Hepatocyte (in vitro differentiated cells): ENCODE results near the gene CD86. TPM values are rescaled to one million over a fixed set of nuclear protein-coding genes. Genes with fewer than 3 reads are reported as not detected.
"Not testable (repeated sequence)": the region's sequence is repeated elsewhere in the genome, so short reads cannot be mapped to it uniquely, and the experiment has no call there.

ENCODE experiments used
- DNase-seq: peaks from one replicate; pipeline ENCODE4 v3.0.0-alpha.2; 2016; ENCODE audit warnings: low spot score
- H2AFZ ChIP-seq: fragments of 200-600 bp; sonication (generic); 2 replicates; pipeline ENCODE4 v1.6.0; 2016; ENCODE audit warnings: antibody characterized with exemption, mild to moderate bottlenecking
- H3K27ac ChIP-seq: fragments of 200-600 bp; sonication (generic); 2 replicates; pipeline ENCODE4 v1.5.1; 2016; ENCODE audit warnings: mild to moderate bottlenecking
- H3K27me3 ChIP-seq: fragments of 200-600 bp; sonication (generic); 2 replicates; pipeline ENCODE4 v1.6.1; 2016
- H3K36me3 ChIP-seq: fragments of 200-600 bp; sonication (generic); replicated peaks from 2 replicates; pipeline ENCODE4 v1.5.1; 2016; ENCODE audit warnings: low read depth; ENCODE audit not compliant: insufficient read depth
- H3K4me1 ChIP-seq: fragments of 200-600 bp; sonication (generic); 2 replicates; pipeline ENCODE4 v1.5.1; 2016; ENCODE audit warnings: mild to moderate bottlenecking, moderate library complexity; ENCODE audit not compliant: insufficient read depth
- H3K4me2 ChIP-seq: fragments of 200-600 bp; sonication (generic); 2 replicates; pipeline ENCODE4 v1.6.0; 2016
- H3K4me3 ChIP-seq: fragments of 200-600 bp; sonication (generic); 2 replicates; pipeline ENCODE4 v1.5.1; 2016; ENCODE audit warnings: mild to moderate bottlenecking
- H3K79me2 ChIP-seq: fragments of 200-600 bp; sonication (generic); 2 replicates; pipeline ENCODE4 v1.6.0; 2017; ENCODE audit warnings: mild to moderate bottlenecking
- H3K9me2 ChIP-seq: fragments of 200-600 bp; sonication (generic); replicated peaks from 2 replicates; pipeline ENCODE4 v1.6.0; 2017; ENCODE audit warnings: mild to moderate bottlenecking; ENCODE audit not compliant: insufficient read depth
- H3K9me3 ChIP-seq: fragments of 200-600 bp; sonication (generic); 2 replicates; pipeline ENCODE4 v1.5.1; 2016; ENCODE audit warnings: low read depth, mild to moderate bottlenecking
- H4K20me1 ChIP-seq: fragments of 200-600 bp; sonication (generic); 2 replicates; pipeline ENCODE4 v1.6.0; 2016; ENCODE audit warnings: mild to moderate bottlenecking; ENCODE audit not compliant: insufficient read depth, poor library complexity, severe bottlenecking
- EZH2 ChIP-seq: fragments of 200-600 bp; sonication (generic); IDR thresholded peaks from 2 replicates; pipeline ENCODE4 v1.6.1; 2016; ENCODE audit warnings: antibody characterized with exemption, mild to moderate bottlenecking, borderline replicate concordance
- EZH2phosphoT487 ChIP-seq: fragments of 200-600 bp; sonication (generic); IDR thresholded peaks from one replicate; pipeline ENCODE4 v1.6.1; 2018; ENCODE audit warnings: antibody characterized with exemption, mild to moderate bottlenecking, low read depth, moderate library complexity; ENCODE audit not compliant: unreplicated experiment, severe bottlenecking
- WGBS: methylation state at CpG from one replicate; pipeline ENCODE4 v1.1.6; 2016; ENCODE audit warnings: low lambda C conversion rate; ENCODE audit errors: missing lambda C conversion rate; 5-methylcytosine and 5-hydroxymethylcytosine counted together
- polyA plus RNA-seq: library from polyadenylated mRNA; unstranded; fragments of >200 nt; fragmentation: Nextera tagmentation; extraction: Ambion mirVana; gene quantifications from 2 replicates; pipeline ENCODE4 v1.2.1, GENCODE V29; 2016
- total RNA-seq: library from RNA; depleted of rRNA; stranded (reverse); fragments of >200 nt; gene quantifications from 2 replicates; pipeline ENCODE4 v1.2.3, GENCODE V29; 2014
- TF ChIP-seq, protein P1 (sequence below): fragments of 200-600 bp; sonication (generic); IDR thresholded peaks from 2 replicates; pipeline ENCODE4 v1.5.1; 2016; ENCODE audit warnings: antibody characterized with exemption, mild to moderate bottlenecking; ENCODE audit not compliant: poor library complexity

The CD86 gene
- total and polyA plus RNA-seq, 2 experiments from 2014 or later, result 0.13 TPM; not detected in 1

DNA sequence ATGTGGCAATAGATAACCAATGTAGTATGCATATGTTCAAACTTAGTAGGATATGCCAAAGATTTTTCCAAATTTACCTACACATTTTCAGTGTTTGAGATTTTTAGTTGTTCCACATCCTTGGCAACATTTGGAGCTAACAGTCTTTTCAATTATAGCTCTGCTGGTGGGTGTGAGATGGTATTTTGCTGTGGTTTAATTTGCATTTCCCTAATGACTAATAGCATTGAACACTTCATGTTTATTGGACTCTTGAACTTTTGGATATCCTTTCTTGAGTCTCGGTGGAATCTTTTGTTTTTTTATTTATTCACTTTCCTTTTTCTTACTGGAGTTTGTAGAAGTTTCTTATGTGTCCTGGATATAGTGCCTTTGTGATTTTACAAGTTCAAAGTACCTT is 22.1 kb upstream of the CD86 start:
- no peaks in the 10 kb centered on the region for H3K79me2 ChIP-seq

DNA sequence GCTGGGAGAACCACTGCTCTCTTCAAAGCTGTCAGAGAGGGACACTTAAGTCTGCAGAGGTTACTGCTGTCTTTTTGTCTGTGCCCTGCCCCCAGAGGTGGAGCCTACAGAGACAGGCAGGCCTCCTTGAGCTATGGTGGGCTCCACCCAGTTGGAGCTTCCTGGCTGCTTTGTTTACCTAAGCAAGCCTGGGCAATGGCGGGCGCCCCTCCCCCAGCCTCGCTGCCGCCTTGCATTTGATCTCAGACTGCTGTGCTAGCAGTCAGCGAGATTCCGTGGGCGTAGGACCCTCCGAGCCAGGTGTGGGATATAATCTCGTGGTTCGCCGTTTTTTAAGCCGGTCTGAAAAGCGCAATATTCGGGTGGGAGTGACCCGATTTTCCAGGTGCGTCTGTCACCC is 7.9 kb upstream of the CD86 start:
- H3K4me3 ChIP-seq, H3K36me3 ChIP-seq, DNase-seq, H3K79me2 ChIP-seq, H3K9me2 ChIP-seq, H3K27me3 ChIP-seq, H3K27ac ChIP-seq, H2AFZ ChIP-seq, H3K4me2 ChIP-seq, H3K9me3 ChIP-seq, H4K20me1 ChIP-seq, H3K4me1 ChIP-seq: not testable (repeated sequence)
- 93% methylated on average over 12 of the region's 16 CpGs for WGBS

More for the DNA sequence above, 22.1 kb upstream of the CD86 start:
- DNase-seq, result no peak
- Histone ChIP-seq H2AFZ (no peak overlapping the region), H4K20me1 (no peaks in the 10 kb centered on the region), H3K9me3 (no peaks in the 10 kb centered on the region), H3K4me1 (no peaks in the 10 kb centered on the region), H3K36me3 (no peaks in the 10 kb centered on the region), H3K27me3 (no peaks in the 10 kb centered on the region), H3K4me3 (no peak overlapping the region), H3K27ac (no peak overlapping the region), H3K4me2 (no peak overlapping the region), H3K9me2 (no peaks in the 10 kb centered on the region)
- WGBS, result 80% methylated on average over 1 of the region's 1 CpG
- TF ChIP-seq EZH2phosphoT487 (no peak), EZH2 (no peak)
- TF ChIP-seq, protein P1, sequence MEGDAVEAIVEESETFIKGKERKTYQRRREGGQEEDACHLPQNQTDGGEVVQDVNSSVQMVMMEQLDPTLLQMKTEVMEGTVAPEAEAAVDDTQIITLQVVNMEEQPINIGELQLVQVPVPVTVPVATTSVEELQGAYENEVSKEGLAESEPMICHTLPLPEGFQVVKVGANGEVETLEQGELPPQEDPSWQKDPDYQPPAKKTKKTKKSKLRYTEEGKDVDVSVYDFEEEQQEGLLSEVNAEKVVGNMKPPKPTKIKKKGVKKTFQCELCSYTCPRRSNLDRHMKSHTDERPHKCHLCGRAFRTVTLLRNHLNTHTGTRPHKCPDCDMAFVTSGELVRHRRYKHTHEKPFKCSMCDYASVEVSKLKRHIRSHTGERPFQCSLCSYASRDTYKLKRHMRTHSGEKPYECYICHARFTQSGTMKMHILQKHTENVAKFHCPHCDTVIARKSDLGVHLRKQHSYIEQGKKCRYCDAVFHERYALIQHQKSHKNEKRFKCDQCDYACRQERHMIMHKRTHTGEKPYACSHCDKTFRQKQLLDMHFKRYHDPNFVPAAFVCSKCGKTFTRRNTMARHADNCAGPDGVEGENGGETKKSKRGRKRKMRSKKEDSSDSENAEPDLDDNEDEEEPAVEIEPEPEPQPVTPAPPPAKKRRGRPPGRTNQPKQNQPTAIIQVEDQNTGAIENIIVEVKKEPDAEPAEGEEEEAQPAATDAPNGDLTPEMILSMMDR, result no peak

DNA sequence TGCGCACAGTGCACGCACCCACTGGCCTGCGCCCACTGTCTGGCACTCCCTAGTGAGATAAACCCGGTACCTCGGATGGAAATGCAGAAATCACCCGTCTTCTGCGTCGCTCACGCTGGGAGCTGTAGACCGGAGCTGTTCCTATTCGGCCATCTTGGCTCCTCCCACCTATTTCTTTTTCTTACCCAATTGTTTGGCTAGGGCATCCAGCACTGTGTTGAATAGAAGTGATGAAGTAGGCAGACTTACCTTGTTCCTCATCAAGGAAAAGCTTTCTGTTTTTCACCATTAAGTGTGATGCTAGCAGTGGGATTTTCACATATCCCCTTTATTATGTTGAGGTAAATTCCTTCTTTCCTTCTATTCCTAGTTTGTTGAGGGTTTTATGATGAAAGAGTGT is 7.4 kb upstream of the CD86 start:
- H3K4me3 ChIP-seq, DNase-seq, H3K27me3 ChIP-seq, H3K9me3 ChIP-seq, H3K4me1 ChIP-seq, H3K27ac ChIP-seq, H3K79me2 ChIP-seq, H3K9me2 ChIP-seq, H2AFZ ChIP-seq, H4K20me1 ChIP-seq, H3K4me2 ChIP-seq, H3K36me3 ChIP-seq: not testable (repeated sequence)
- WGBS, result 96% methylated on average over 11 of the region's 11 CpGs

DNA sequence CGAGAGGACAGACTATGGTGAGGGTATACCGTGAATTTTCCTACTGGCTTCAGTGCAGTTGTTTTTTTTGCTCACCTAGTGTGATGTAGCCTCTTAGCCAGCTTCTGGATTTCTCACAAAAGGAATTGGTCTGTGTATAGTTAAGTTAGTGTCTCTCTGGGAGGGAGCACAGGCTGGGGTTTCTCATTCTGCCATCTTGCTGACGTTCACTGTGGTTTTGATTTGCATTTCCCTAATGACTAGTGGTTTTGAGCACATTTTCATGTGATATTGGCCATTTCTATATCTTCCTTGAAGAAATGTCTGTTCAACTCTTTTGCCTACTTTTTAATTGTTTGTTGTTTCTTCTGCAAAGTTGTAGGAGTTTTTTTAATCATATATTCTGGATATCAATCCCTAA is 2.2 kb upstream of the CD86 start:
- H3K9me3 ChIP-seq, result no peaks in the 10 kb centered on the region

More for the DNA sequence above, 2.2 kb upstream of the CD86 start:
- Histone ChIP-seq H3K4me2 (no peak overlapping the region), H4K20me1 (no peaks in the 10 kb centered on the region), H3K36me3 (no peaks in the 10 kb centered on the region), H3K4me3 (no peak overlapping the region), H2AFZ (no peak overlapping the region), H3K27ac (no peak overlapping the region), H3K9me2 (no peaks in the 10 kb centered on the region), H3K4me1 (no peaks in the 10 kb centered on the region), H3K27me3 (no peaks in the 10 kb centered on the region), H3K79me2 (no peaks in the 10 kb centered on the region)
- DNase-seq, result no peak
- 90% methylated on average over 3 of the region's 3 CpGs for WGBS
- TF ChIP-seq EZH2phosphoT487 (no peak), EZH2 (no peak)
- TF ChIP-seq, protein P1, result no peak
